Peyer's patch (tissue), 4 donors: ENCODE results near the gene LAGE3. TPM values are rescaled to one million over a fixed set of nuclear protein-coding genes. Genes with fewer than 3 reads are reported as not detected.

ENCODE experiments used
- DNase-seq, 3 donors: peaks; one replicate each; pipeline ENCODE4 v3.0.0-alpha.2; 2017 to 2019
- H3K27ac ChIP-seq, 4 donors: fragments of 200-600 bp; sonication (generic); one replicate each; pipeline ENCODE4 v1.5.1; 2016 to 2019
- H3K27me3 ChIP-seq, 2 donors: fragments of 200-600 bp; sonication (generic); one replicate each; pipeline ENCODE4 v1.5.1; 2019
- H3K36me3 ChIP-seq, 3 donors: fragments of 200-600 bp; sonication (generic); one replicate each; pipeline ENCODE4 v1.5.1; 2016 to 2019
- H3K4me1 ChIP-seq, 4 donors: fragments of 200-600 bp; sonication (generic); one replicate each; pipeline ENCODE4 v1.5.1; 2016 to 2019
- H3K4me3 ChIP-seq, 4 donors: fragments of 200-600 bp; sonication (generic); 1 replicate in 3 of 4; 2 replicates in 1 of 4; pipeline ENCODE4 v1.5.1; 2016 to 2019; ENCODE audit warnings: mild to moderate bottlenecking in 1 of 4
- H3K9me3 ChIP-seq, 4 donors: fragments of 200-600 bp; sonication (generic); one replicate each; pipeline ENCODE4 v1.5.1; 2016 to 2019; ENCODE audit warnings: mild to moderate bottlenecking in 1 of 4
- CTCF ChIP-seq, 6 experiments: fragments of 450-650 bp in 4 of 6; fragments of 200-600 bp in 2 of 6; sonication (generic) in 1 of 6; IDR thresholded peaks; one replicate each; pipeline ENCODE4 v1.5.1; 2017 to 2019; ENCODE audit warnings: antibody characterized with exemption in 6 of 6, mild to moderate bottlenecking in 3 of 6, moderate library complexity in 1 of 6
- POLR2A ChIP-seq, 2 donors: fragments of 450-650 bp; IDR thresholded peaks; one replicate each; pipeline ENCODE4 v1.5.1; 2017; ENCODE audit warnings: antibody characterized with exemption in 2 of 2, mild to moderate bottlenecking in 2 of 2, moderate library complexity in 2 of 2
- total RNA-seq, 4 donors: library from RNA; depleted of rRNA; stranded (reverse); fragments of >200 nt; gene quantifications; one replicate each; pipeline ENCODE4 v1.1.0, GENCODE V29; 2016

Gene LAGE3
- total RNA-seq, 4 donors from 2014 or later = 8.5 to 15.7 (median 10.8) TPM

GRCh38 chrX:154446430-154446829, 32.7 kb downstream of the LAGE3 start:
- H3K4me1 ChIP-seq = peaks cover 0 to 10% (median 3%) of the 10 kb centered on the region in 4 donors
- peaks cover 0 to 35% (median 0%) of the 10 kb centered on the region in 3 donors for H3K36me3 ChIP-seq

GRCh38 chrX:154445776-154446175, 33.3 kb downstream of the LAGE3 start:
- DNase-seq = no peak
- TF ChIP-seq CTCF (IDR thresholded peaks at IDR 0.05) = no peak
- TF ChIP-seq POLR2A (IDR thresholded peaks at IDR 0.05) = no peak
- Histone ChIP-seq H3K36me3 (peaks cover 0 to 35% (median 0%) of the 10 kb centered on the region in 3 donors), H3K4me1 (peaks cover 0 to 10% (median 3%) of the 10 kb centered on the region in 4 donors), H3K27ac (no peak overlapping the region), H3K27me3 (no peaks in the 10 kb centered on the region), H3K9me3 (no peaks in the 10 kb centered on the region), H3K4me3 (no peak overlapping the region)

More at GRCh38 chrX:154446430-154446829, 32.7 kb downstream of the LAGE3 start:
- Histone ChIP-seq H3K27ac (no peak overlapping the region), H3K4me3 (no peak overlapping the region), H3K9me3 (no peaks in the 10 kb centered on the region), H3K27me3 (no peaks in the 10 kb centered on the region)
- no peak for TF ChIP-seq CTCF (IDR thresholded peaks at IDR 0.05)
- no peak for TF ChIP-seq POLR2A (IDR thresholded peaks at IDR 0.05)
- DNase-seq = no peak

GRCh38 chrX:154444755-154445246, 34.3 kb downstream of the LAGE3 start:
- Histone ChIP-seq H3K36me3 (peaks cover 0 to 34% (median 0%) of the 10 kb centered on the region in 3 donors), H3K4me1 (peaks cover 0 to 10% (median 3%) of the 10 kb centered on the region in 4 donors), H3K27me3 (no peaks in the 10 kb centered on the region), H3K4me3 (peak overlapping the region; percentile 43 to 80 (median 60)), H3K27ac (peak overlapping the region; percentile 73 to 87 (median 81)), H3K9me3 (no peaks in the 10 kb centered on the region)
- DNase-seq = no peak
- no peak for TF ChIP-seq CTCF (IDR thresholded peaks at IDR 0.05)
- TF ChIP-seq POLR2A (IDR thresholded peaks at IDR 0.05) = no peak

GRCh38 chrX:154443992-154444754, 34.9 kb downstream of the LAGE3 start, which contains the start of gene FAM50A:
FAM50A (plus strand) TSS chrX:154444141; CDS start chrX:154444236, 95 bp downstream.
- H3K4me3 ChIP-seq = peak within 1 kb of the TSS; percentile 43 to 80 (median 60)
- TF ChIP-seq CTCF (IDR thresholded peaks at IDR 0.05) (peak in 3 of 6 experiments; percentile 20 to 43 (median 21)), POLR2A (IDR thresholded peaks at IDR 0.05) (peak in 1 of 2 donors; percentile 66)
- no peaks in the 10 kb centered on the region for H3K27me3 ChIP-seq
- H3K9me3 ChIP-seq = no peaks in the 10 kb centered on the region
- H3K36me3 ChIP-seq = peaks cover 0 to 29% (median 0%) of the 10 kb centered on the region in 3 donors
- peaks cover 0 to 10% (median 3%) of the 10 kb centered on the region in 4 donors for H3K4me1 ChIP-seq
- peak; percentile 77 to 92 (median 85) for DNase-seq
- peak within 1 kb of the TSS; percentile 73 to 87 (median 81) for H3K27ac ChIP-seq

DNA sequence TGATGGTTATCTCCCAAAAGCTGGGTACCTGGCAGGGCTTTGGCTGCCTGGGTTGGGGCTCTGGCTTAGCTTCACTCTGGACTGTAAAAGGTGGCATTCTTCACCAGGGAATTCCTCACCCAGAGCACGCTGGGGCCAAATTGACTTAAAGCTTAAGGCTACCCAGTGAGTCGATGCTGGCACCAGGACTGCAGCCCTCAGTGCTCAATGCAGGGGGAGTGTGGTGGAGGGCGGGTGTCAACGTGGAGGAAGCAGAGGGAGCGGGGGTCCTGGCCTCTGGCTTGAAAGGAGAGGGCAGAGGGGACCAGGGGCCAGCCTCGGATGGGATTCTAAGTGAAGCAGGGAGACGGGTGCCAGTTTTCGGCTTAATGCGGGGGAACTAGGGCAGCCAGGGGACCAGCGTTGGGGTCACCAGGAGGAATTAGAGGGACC, 35.6 kb downstream of the LAGE3 start:
- Histone ChIP-seq H3K27ac (peak overlapping the region; percentile 72 to 87 (median 81)), H3K4me3 (peak overlapping the region; percentile 43 to 80 (median 60)), H3K36me3 (peaks cover 0 to 22% (median 0%) of the 10 kb centered on the region in 3 donors), H3K9me3 (no peaks in the 10 kb centered on the region), H3K27me3 (no peaks in the 10 kb centered on the region), H3K4me1 (peaks cover 0 to 15% (median 3%) of the 10 kb centered on the region in 4 donors)
- TF ChIP-seq POLR2A (IDR thresholded peaks at IDR 0.05) = no peak
- no peak for DNase-seq
